GM18502 (cell line): ENCODE data around the gene WFIKKN2.

Experiments
- ATAC-seq: cut with Tn5 transposase; IDR thresholded peaks from one replicate; pipeline ENCODE4 v1.9.1; 2021; ENCODE audit warnings: mild to moderate bottlenecking; ENCODE audit not compliant: unreplicated experiment, poor library complexity

Gene WFIKKN2

GRCh38 chr17:50833510-50834428 lies 1.6 kb upstream of the WFIKKN2 start:
- ATAC-seq, result no peak

GRCh38 chr17:50834429-50835300 lies 721 bp upstream of the WFIKKN2 start:
- no peak for ATAC-seq

GRCh38 chr17:50836826-50837225 lies 1.4 kb downstream of the WFIKKN2 start:
- no peak for ATAC-seq

GRCh38 chr17:50837286-50837979 lies 2.0 kb downstream of the WFIKKN2 start:
- ATAC-seq, result no peak

GRCh38 chr17:50837980-50838954 lies 2.9 kb downstream of the WFIKKN2 start:
- no peak for ATAC-seq

GRCh38 chr17:50839591-50840310 lies 4.4 kb downstream of the WFIKKN2 start:
- ATAC-seq, result no peak

GRCh38 chr17:50840311-50840851 lies 5.0 kb downstream of the WFIKKN2 start:
- no peak for ATAC-seq

- ATAC-seq, result no peak
Observed at GRCh38 chr17:50841277-50841948, 6.0 kb downstream of the WFIKKN2 start.

- no peak for ATAC-seq
Observed at GRCh38 chr17:50841949-50842354, 6.6 kb downstream of the WFIKKN2 start.

GRCh38 chr17:50842506-50843149 lies 7.2 kb downstream of the WFIKKN2 start:
- ATAC-seq, result no peak

- ATAC-seq, result no peak
Observed at GRCh38 chr17:50843150-50843905, 7.9 kb downstream of the WFIKKN2 start.

- no peak for ATAC-seq
Observed at GRCh38 chr17:50844117-50844700, 8.8 kb downstream of the WFIKKN2 start.

- no peak for ATAC-seq
Observed at GRCh38 chr17:50845240-50846147, 10.1 kb downstream of the WFIKKN2 start.

GRCh38 chr17:50847566-50847965 lies 12.2 kb downstream of the WFIKKN2 start:
- no peak for ATAC-seq

- ATAC-seq, result no peak
Observed at GRCh38 chr17:50848039-50848438, 12.7 kb downstream of the WFIKKN2 start.
